ENCODE results near the gene MARF1. TPM values are rescaled to one million over a fixed set of nuclear protein-coding genes. Genes with fewer than 3 reads are reported as not detected.
"Not testable (repeated sequence)": the region's sequence is repeated elsewhere in the genome, so short reads cannot be mapped to it uniquely, and the experiment has no call there.

The MARF1 gene
- total RNA-seq, 1 experiment from 2014 or later, result 9.9 TPM

- DNase-seq (ENCODE audit: low read depth), result not testable (repeated sequence)
These were observed 68.9 kb downstream of the MARF1 start for GRCh38 chr16:15573896-15574613.

DNA sequence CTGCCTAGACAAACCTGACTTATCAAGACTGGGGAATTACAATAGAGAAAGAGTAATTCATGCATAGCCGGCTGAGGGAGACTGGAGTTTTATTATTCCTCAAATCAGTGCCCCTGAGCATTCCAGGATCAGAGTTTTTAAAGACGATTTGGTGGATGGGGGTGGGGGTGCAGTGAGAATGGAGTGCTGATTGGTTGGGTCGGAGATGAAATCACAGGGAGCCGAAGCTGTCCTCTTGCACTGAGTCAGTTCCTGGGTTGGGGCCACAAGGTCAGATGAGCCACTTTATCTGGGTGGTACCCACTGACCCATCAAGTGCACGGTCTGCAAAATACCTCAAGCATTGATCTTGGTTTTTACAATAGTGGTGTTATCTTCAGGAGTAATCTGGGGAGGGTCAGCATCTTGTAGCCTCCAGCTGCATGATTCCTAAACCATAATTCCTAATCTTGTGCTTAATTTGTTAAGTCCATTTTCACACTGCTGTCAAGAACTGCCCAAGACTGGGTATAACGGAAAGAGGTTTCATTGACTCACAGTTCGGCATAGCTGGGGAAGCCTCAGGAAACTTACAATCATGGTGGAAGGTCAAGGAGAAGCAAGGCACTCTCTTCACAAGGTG, 69.6 kb downstream of the MARF1 start:
- no peak for DNase-seq (ENCODE audit: low read depth)

GRCh38 chr16:15572329-15573001, 70.5 kb downstream of the MARF1 start:
- DNase-seq (ENCODE audit: low read depth), result peak; percentile 20

DNA sequence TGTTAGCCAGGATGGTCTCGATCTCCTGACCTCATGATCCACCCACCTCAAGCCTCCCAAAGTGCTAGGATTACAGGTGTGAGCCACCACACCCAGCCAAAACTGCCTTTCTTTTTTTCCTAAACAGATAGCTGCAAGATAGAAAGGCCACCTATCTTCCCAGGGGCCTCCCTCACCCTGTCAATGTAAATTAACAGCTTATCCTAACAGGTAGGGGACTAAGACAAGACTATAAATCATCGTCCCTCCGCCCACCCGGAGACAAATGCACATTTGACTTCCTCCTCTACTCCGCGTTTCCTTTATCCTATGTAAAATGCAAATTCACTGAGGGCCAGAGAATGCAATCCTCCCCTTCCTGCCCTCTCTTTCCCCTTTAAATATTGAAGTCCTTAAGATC, 71.4 kb downstream of the MARF1 start:
- DNase-seq (ENCODE audit: low read depth), result no peak

GRCh38 chr16:15570666-15571065, 72.3 kb downstream of the MARF1 start:
- DNase-seq (ENCODE audit: low read depth), result not testable (repeated sequence)

DNA sequence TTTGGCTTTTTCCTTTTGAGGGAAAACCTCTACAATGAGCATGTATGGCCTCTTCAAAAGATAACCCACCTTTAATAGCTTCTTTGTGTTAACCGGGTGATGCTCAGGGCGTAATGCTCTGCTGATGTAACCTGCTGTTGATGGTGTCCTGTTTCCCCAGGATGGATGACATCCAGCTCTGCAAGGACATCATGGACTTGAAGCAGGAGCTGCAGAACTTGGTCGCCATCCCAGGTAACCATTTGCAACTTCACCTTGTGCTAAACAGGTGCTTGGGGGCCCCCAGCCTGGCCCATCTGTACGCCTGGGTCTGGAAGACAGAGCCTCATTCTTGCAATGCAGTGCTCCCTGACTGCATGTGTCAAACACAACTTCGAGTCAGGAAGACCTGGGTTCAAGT, 75.1 kb downstream of the MARF1 start:
- DNase-seq (ENCODE audit: low read depth), result no peak

DNA sequence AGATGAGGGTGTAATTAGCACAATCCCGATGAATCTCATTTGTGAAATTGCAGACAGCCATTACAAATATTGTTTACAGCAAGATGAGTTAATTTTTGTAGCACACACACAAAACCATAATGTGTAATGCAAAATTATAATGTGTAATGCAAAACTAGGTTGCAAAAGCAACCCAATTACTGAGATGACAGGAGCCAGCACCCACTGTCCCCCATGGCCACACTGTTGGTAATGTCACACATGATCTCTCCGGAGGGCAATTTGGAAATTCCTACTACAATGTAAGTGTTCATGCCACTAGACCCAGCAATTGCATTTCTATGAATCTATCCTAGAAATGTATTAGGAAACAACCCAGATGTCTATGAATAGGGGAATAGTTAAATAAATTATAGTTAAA, 76.9 kb downstream of the MARF1 start:
- no peak for DNase-seq (ENCODE audit: low read depth)

GRCh38 chr16:15564604-15565339, 78.2 kb downstream of the MARF1 start:
- DNase-seq (ENCODE audit: low read depth), result no peak

GRCh38 chr16:15559176-15559575, 83.8 kb downstream of the MARF1 start:
- DNase-seq (ENCODE audit: low read depth), result no peak

DNA sequence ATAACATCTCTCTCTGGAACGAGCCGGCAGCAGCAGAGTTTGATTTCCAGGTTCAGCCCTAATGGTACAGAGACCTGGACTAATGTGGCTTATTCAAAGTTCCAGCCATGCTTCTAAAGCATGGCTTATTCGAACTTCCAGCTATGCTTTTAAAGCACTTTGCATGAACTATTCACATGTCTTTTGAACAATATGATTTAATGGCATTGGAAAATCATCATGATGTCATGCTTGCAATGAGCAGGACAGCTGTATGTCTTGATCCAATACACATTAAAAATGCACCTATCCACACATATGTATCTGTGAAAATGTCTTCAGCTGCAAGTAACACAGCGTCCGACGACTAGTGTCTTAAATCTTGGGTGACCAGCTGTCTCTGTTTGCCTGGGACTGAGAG, 85.7 kb downstream of the MARF1 start:
- no peak for DNase-seq (ENCODE audit: low read depth)

GRCh38 chr16:15556130-15556529, 86.8 kb downstream of the MARF1 start:
- DNase-seq (ENCODE audit: low read depth), result no peak

GRCh38 chr16:15553313-15554088, 89.5 kb downstream of the MARF1 start:
- no peak for DNase-seq (ENCODE audit: low read depth)

DNA sequence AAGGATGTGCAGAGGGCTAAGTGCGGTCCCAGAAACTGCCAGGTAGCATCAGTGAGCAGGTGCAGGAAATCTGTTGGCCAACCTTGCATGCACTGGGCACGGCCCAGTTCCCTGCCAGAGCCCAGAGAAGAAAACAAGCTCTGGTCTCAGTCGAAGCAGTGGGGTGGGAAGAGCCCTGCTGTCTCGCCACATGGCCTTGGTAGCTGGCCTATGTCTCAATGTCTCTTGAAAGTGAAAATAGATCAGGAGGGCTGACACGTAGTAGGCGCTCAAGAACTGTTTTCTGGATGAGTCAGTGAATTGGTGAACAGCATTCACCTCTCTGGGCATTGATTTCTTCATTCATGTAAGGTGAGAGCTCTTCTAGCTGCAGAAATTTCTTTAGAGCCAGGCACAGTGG, 90.4 kb downstream of the MARF1 start:
- no peak for DNase-seq (ENCODE audit: low read depth)

DNA sequence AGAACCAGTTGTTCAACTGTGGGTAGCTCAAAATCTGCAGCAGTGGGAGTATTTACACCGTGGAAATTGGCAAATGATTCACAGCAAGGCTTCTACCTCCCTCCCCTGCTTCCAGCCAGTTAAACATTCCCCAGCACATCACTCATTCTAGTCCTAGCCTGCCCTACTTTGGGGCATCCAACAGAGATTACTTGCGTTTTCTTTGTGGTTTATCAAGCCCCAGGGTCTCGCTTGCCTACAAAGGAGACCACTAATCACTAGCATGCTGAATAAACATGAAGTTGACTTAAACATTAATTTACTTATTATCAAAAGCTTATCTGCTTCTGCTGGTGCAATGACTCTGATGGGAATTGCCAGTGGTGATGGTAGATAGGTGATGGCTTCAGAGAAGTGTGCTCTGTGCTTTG, 94.5 kb downstream of the MARF1 start:
- no peak for DNase-seq (ENCODE audit: low read depth)

DNA sequence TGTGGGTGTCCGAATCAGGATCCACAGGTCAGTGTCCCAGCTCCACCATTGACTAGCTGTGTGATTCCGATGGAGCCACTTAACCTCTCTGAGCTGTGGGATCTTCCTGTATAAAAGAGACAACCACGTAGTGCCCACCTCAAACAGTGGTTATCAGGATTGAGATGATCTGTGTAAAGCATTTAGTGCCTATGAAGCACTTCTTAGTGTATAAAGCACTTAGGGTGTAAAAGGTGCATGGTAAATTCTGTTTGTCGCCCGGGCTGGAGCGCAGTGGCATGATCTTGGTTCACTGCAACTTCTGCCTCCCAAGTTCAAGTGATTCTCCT, 95.2 kb downstream of the MARF1 start:
- no peak for DNase-seq (ENCODE audit: low read depth)

- DNase-seq (ENCODE audit: low read depth), result not testable (repeated sequence)
These were observed 95.7 kb downstream of the MARF1 start for GRCh38 chr16:15547072-15547767.

- no peak for DNase-seq (ENCODE audit: low read depth)
These were observed 97.4 kb downstream of the MARF1 start for GRCh38 chr16:15545544-15545943.

- no peak for DNase-seq (ENCODE audit: low read depth)
These were observed 98.5 kb downstream of the MARF1 start for GRCh38 chr16:15544405-15544804.

Measured in HT1080 (cell line).